Spleen (tissue), 11 donors: ENCODE data around the gene GNAI3. TPM values are rescaled to one million over a fixed set of nuclear protein-coding genes. Genes with fewer than 3 reads are reported as not detected.

Source experiments
- DNase-seq: peaks from one replicate; pipeline ENCODE4 v3.0.0-alpha.2; 2020
- H3K27ac ChIP-seq, 8 donors: fragments of 200-600 bp; sonication (generic) in 7 of 8; 1 replicate in 4 of 8; 2 replicates in 4 of 8; pipeline versions ENCODE4 v1.5.0 to v1.8.0; 2016 to 2021; ENCODE audit warnings: inconsistent platforms in 4 of 8, mild to moderate bottlenecking in 4 of 8, moderate library complexity in 1 of 8
- H3K27me3 ChIP-seq, 7 donors: fragments of 200-600 bp; sonication (generic) in 6 of 7; replicated peaks in 1 of 7; 1 replicate in 4 of 7; 2 replicates in 3 of 7; pipeline versions ENCODE4 v1.5.0 to v1.8.0; 2016 to 2021; ENCODE audit warnings: inconsistent platforms in 3 of 7, mild to moderate bottlenecking in 1 of 7
- H3K36me3 ChIP-seq, 6 donors: fragments of 200-600 bp; sonication (generic) in 5 of 6; 1 replicate in 4 of 6; 2 replicates in 2 of 6; pipeline versions ENCODE4 v1.5.0 to v1.8.0; 2016 to 2021; ENCODE audit warnings: inconsistent platforms in 2 of 6
- H3K4me1 ChIP-seq, 6 donors: fragments of 200-600 bp; sonication (generic) in 5 of 6; 1 replicate in 3 of 6; 2 replicates in 3 of 6; pipeline versions ENCODE4 v1.5.0 to v1.8.0; 2016 to 2021; ENCODE audit warnings: inconsistent platforms in 3 of 6
- H3K4me3 ChIP-seq, 8 donors: fragments of 200-600 bp; sonication (generic) in 7 of 8; 1 replicate in 4 of 8; 2 replicates in 4 of 8; pipeline versions ENCODE4 v1.5.0 to v1.8.0; 2016 to 2021; ENCODE audit warnings: inconsistent platforms in 4 of 8, mild to moderate bottlenecking in 4 of 8, moderate library complexity in 2 of 8
- H3K9me3 ChIP-seq, 8 donors: fragments of 200-600 bp; sonication (generic) in 7 of 8; 1 replicate in 4 of 8; 2 replicates in 4 of 8; pipeline versions ENCODE4 v1.5.0 to v1.8.0; 2016 to 2021; ENCODE audit warnings: inconsistent platforms in 4 of 8
- POLR2A ChIP-seq, 3 donors: fragments of 450-650 bp; IDR thresholded peaks; one replicate each; pipeline ENCODE4 v1.5.1; 2017; ENCODE audit warnings: antibody characterized with exemption in 3 of 3, mild to moderate bottlenecking in 1 of 3
- POLR2AphosphoS5 ChIP-seq, 3 donors: sonication (generic); formaldehyde crosslinking; IDR thresholded peaks; one replicate each; pipeline ENCODE4 v1.5.1; 2017; ENCODE audit warnings: antibody characterized with exemption in 3 of 3
- WGBS, 5 donors: extraction: QIAGEN DNeasy Blood & Tissue Kit in 3 of 5; methylation state at CpG; one replicate each; pipeline versions ENCODE4 v1.1.5 to v1.1.7; 2013 to 2018; 5-methylcytosine and 5-hydroxymethylcytosine counted together
- intact Hi-C: fragments of 100-400 bp; cut with DNase I; formaldehyde crosslinking; loops from one replicate; pipeline ENCODE4 v1.15.0; 2023; ENCODE audit warnings: low total_unique reads
- polyA plus RNA-seq, 3 donors: library from polyadenylated mRNA; stranded (reverse); fragments of 200-250 nt; gene quantifications; one replicate each; pipeline ENCODE4 v1.2.1, GENCODE V29; 2013
- total RNA-seq, 7 donors: library from RNA; depleted of rRNA in 3 of 7; stranded (reverse); fragments of >200 nt in 3 of 7; fragmentation: NEBNext Ultra II Directional in 4 of 7; extraction: Animal tissue kit (Norgen Biotek cat#: 25700) in 4 of 7; gene quantifications; one replicate each; pipeline versions ENCODE4 v1.1.0 to v1.2.1, GENCODE V29; 2016 to 2021
- TF ChIP-seq, protein P1 (sequence below), 11 experiments: fragments of 200-600 bp in 7 of 11; fragments of 450-650 bp in 4 of 11; sonication (generic) in 4 of 11; IDR thresholded peaks in 8 of 11; conservative IDR thresholded peaks in 3 of 11; 1 replicate in 7 of 11; 2 replicates in 4 of 11; pipeline versions ENCODE4 v1.4.0 to v1.8.0; 2016 to 2021; ENCODE audit warnings: antibody characterized with exemption in 11 of 11, inconsistent platforms in 4 of 11, mild to moderate bottlenecking in 1 of 11
- donor health status: healthy with polysubstance abuse.
- donor health status: DM: no; HTN: no; CAD: no; lungs with moderate emphysema.
- donor health status: DM: no; HTN: no; CAD: no.
- donor health status: Bipolar disorder and iron deficiency.
- donor health status: healthy.
- donor health status: DM: no; HTN: no; CAD: no.
- donor health status: DM: yes; HTN: yes; CAD: no.

GNAI3 gene
- total and polyA plus RNA-seq, 10 donors = 1.8 to 11.4 (median 9.2) TPM

DNA sequence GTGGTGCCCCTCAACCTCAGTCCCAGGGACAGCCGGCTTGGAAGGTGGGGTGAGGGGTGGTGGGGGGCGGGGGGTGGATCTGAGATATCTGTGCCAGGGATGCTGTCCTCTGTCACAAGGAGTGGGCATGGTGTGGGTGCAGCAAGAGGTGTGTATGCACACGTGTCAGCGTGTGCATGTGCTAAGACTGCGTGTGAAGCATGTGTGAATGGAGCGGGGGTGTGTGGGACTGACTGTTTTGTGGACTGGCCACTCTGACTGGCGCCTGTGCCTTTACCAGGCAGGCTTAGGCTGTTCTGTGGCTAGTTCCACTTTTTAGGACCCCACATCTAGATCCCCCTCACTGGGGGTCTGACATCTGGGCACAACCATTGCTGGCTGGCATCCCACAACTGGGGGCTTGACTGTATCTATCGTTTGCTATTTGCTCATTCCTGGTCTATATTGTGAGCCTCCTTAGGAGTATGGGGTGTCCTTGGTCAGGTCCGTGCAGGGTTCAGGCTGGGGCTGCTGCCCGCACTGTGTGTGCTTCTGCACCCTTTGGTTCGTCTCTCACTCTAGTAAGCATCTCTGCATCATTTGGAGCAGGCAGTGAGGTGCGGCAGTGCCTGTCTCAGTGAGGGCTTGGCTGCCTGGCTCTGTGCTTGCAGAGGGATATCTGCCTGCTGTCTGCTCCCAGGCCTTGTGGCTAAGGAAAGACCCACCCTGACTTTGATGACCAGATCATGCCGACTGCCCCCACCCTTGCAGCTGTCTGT is 73.1 kb downstream of the GNAI3 start:
- no peaks in the 10 kb centered on the region for H3K27me3 ChIP-seq

DNA sequence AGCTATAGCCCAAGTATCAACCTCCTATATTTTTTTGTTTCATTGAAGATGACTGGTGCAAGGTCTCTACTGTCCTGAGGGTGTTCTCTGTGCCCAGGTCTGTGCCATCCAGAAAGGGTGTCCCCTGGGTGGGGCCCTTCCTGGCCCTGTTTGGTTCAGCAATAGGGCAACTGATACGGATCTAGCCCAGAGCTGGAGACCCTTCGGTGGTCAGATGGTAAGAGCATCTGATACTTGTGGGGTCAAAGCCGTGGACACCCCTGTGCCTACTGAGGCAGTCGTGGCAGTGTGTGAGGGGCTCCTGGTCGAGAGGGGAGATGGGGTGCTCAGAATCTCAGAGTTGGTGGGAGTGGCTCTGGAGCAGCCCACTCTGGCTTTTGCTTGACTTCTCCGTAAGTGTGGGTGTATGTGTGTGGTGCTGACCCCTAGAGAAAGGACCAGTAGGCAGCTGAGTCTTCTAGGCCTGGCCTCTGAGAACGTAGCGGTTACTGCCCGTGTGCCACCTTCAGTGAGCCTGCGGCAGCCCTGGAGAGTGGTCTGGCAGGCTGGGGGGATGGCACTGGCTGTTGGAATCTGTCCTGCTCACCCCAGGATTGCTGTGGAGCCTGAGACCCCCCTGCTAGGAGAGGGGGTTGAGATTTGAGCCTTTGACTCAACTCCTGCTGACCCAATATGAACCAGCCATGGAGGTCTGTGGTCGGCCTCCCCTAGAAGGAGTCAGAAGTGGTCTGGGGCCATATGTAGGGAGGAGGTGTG is 73.9 kb downstream of the GNAI3 start:
- Histone ChIP-seq H3K36me3 (peaks cover 0 to 25% (median 18%) of the 10 kb centered on the region in 6 donors), H3K27ac (peak overlapping the region in 7 of 8 donors; percentile 2 to 98 (median 86)), H3K9me3 (no peaks in the 10 kb centered on the region), H3K4me3 (peak overlapping the region in 5 of 8 donors; percentile 68 to 76 (median 73)), H3K4me1 (peaks cover 35 to 86% (median 70%) of the 10 kb centered on the region in 6 donors), H3K27me3 (no peaks in the 10 kb centered on the region)
- 77 to 92% (median 78%) methylated on average over 5 to 11 of the region's 11 CpGs for WGBS, 5 donors
- TF ChIP-seq, protein P1, sequence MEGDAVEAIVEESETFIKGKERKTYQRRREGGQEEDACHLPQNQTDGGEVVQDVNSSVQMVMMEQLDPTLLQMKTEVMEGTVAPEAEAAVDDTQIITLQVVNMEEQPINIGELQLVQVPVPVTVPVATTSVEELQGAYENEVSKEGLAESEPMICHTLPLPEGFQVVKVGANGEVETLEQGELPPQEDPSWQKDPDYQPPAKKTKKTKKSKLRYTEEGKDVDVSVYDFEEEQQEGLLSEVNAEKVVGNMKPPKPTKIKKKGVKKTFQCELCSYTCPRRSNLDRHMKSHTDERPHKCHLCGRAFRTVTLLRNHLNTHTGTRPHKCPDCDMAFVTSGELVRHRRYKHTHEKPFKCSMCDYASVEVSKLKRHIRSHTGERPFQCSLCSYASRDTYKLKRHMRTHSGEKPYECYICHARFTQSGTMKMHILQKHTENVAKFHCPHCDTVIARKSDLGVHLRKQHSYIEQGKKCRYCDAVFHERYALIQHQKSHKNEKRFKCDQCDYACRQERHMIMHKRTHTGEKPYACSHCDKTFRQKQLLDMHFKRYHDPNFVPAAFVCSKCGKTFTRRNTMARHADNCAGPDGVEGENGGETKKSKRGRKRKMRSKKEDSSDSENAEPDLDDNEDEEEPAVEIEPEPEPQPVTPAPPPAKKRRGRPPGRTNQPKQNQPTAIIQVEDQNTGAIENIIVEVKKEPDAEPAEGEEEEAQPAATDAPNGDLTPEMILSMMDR (IDR thresholded peaks at IDR 0.05 in 8 of 11, conservative IDR thresholded peaks at IDR 0.05 in 3 of 11) = no peak
- no peak for TF ChIP-seq POLR2A (IDR thresholded peaks at IDR 0.05)
- TF ChIP-seq POLR2AphosphoS5 (IDR thresholded peaks at IDR 0.05) = no peak
- intact Hi-C loops = no loop called here
- DNase-seq = no peak

More for the DNA sequence above, 73.1 kb downstream of the GNAI3 start:
- H3K4me1 ChIP-seq = peaks cover 35 to 93% (median 74%) of the 10 kb centered on the region in 6 donors
- no peak for DNase-seq
- peaks cover 0 to 17% (median 10%) of the 10 kb centered on the region in 6 donors for H3K36me3 ChIP-seq
- 25 to 34% (median 30%) methylated on average over 11 to 13 of the region's 13 CpGs for WGBS, 5 donors
- intact Hi-C loops = no loop called here
- peak overlapping the region; percentile 66 to 84 (median 70) for H3K4me3 ChIP-seq
- peak overlapping the region; percentile 2 to 98 (median 88) for H3K27ac ChIP-seq
- no peaks in the 10 kb centered on the region for H3K9me3 ChIP-seq
- no peak for TF ChIP-seq POLR2AphosphoS5 (IDR thresholded peaks at IDR 0.05)
- no peak for TF ChIP-seq POLR2A (IDR thresholded peaks at IDR 0.05)
- TF ChIP-seq, protein P1 (IDR thresholded peaks at IDR 0.05 in 8 of 11, conservative IDR thresholded peaks at IDR 0.05 in 3 of 11) = no peak

DNA sequence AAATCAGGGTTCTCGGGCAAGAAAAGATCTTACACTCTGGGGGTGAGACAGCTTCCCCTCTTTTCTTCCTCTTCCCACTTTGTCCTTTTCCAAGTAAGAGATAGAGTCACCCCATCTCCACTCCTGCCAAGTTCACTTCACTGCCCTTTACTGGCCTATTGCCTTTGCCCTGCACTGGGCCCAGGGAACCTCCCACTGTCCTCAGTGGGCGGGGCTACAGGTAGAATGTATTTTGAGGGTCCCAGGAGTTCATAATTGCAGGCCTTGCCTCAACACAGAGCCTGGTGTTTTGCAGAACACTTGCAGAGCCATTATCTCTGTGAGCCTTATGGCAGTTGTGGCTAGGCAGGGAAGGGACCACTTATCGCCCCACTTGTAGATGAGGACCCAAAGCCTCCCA is 74.5 kb downstream of the GNAI3 start:
- 74 to 86% (median 82%) methylated on average over 2 to 3 of the region's 3 CpGs for WGBS, 5 donors
- TF ChIP-seq POLR2AphosphoS5 (IDR thresholded peaks at IDR 0.05) = no peak
- TF ChIP-seq POLR2A (IDR thresholded peaks at IDR 0.05) = no peak
- TF ChIP-seq, protein P1 (IDR thresholded peaks at IDR 0.05 in 8 of 11, conservative IDR thresholded peaks at IDR 0.05 in 3 of 11) = no peak
- Histone ChIP-seq H3K4me1 (peaks cover 35 to 80% (median 67%) of the 10 kb centered on the region in 6 donors), H3K4me3 (peak overlapping the region in 1 of 8 donors; percentile 73), H3K9me3 (no peaks in the 10 kb centered on the region), H3K36me3 (peaks cover 0 to 31% (median 24%) of the 10 kb centered on the region in 6 donors), H3K27ac (peak overlapping the region in 7 of 8 donors; percentile 6 to 98 (median 20)), H3K27me3 (no peaks in the 10 kb centered on the region)
- DNase-seq = no peak
- intact Hi-C loops = no loop called here
